ENCODE measurements around the gene ITGB1.

- TF ChIP-seq, protein P1, sequence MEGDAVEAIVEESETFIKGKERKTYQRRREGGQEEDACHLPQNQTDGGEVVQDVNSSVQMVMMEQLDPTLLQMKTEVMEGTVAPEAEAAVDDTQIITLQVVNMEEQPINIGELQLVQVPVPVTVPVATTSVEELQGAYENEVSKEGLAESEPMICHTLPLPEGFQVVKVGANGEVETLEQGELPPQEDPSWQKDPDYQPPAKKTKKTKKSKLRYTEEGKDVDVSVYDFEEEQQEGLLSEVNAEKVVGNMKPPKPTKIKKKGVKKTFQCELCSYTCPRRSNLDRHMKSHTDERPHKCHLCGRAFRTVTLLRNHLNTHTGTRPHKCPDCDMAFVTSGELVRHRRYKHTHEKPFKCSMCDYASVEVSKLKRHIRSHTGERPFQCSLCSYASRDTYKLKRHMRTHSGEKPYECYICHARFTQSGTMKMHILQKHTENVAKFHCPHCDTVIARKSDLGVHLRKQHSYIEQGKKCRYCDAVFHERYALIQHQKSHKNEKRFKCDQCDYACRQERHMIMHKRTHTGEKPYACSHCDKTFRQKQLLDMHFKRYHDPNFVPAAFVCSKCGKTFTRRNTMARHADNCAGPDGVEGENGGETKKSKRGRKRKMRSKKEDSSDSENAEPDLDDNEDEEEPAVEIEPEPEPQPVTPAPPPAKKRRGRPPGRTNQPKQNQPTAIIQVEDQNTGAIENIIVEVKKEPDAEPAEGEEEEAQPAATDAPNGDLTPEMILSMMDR (IDR thresholded peaks at IDR 0.05), result no peak
- TF ChIP-seq POLR2A (IDR thresholded peaks at IDR 0.05), result no peak
Observed at GRCh38 chr10:32971536-32972091, 13.6 kb upstream of the ITGB1 start.
